B cell (primary cell): ENCODE data around the gene PRUNE2. TPM values are rescaled to one million over a fixed set of nuclear protein-coding genes. Genes with fewer than 3 reads are reported as not detected.

Experiments
- ATAC-seq: fragments of 200-7000 bp; cut with Tn5 transposase; one replicate; pipeline ENCODE4 v1.10.0; 2021; ENCODE audit warnings: low read depth, mild to moderate bottlenecking, moderate number of reproducible peaks, moderate library complexity
- CTCF ChIA-PET: fragments of 350-600 bp; sonication (Branson Sonifier 250); formaldehyde crosslinking; loops from one replicate; lab custom pipeline; 2021; ENCODE audit warnings: antibody characterized with exemption, inconsistent platforms; lab: Charles Lee
- POLR2A ChIA-PET: fragments of 350-600 bp; sonication (Branson Sonifier 250); formaldehyde crosslinking; loops from one replicate; lab custom pipeline; 2021; ENCODE audit warnings: antibody characterized with exemption; lab: Charles Lee
- DNase-seq: peaks from one replicate; pipeline ENCODE4 v3.0.0; 2013
- H2AFZ ChIP-seq: 2 replicates; pipeline ENCODE4 v1.6.1; 2012; ENCODE audit warnings: mild to moderate bottlenecking, low read depth, low read length; ENCODE audit not compliant: insufficient read depth, poor library complexity, severe bottlenecking
- H3K27ac ChIP-seq, 2 donors: 1 replicate in 1 of 2; 2 replicates in 1 of 2; pipeline ENCODE4 v1.5.1; 2012 to 2013; ENCODE audit warnings: low read length in 2 of 2, mild to moderate bottlenecking in 2 of 2, moderate library complexity in 1 of 2
- H3K27me3 ChIP-seq, 4 experiments: fragments of 200-600 bp in 1 of 4; sonication (generic) in 1 of 4; replicated peaks in 1 of 4; 1 replicate in 2 of 4; 2 replicates in 2 of 4; pipeline versions ENCODE4 v1.6.1 to v1.7.0; 2013 to 2016; ENCODE audit warnings: low read length in 3 of 4, mild to moderate bottlenecking in 2 of 4, mixed read lengths in 1 of 4, moderate library complexity in 1 of 4; ENCODE audit not compliant: insufficient read depth in 4 of 4, control insufficient read depth in 3 of 4; ENCODE audit errors: control extremely low read depth in 1 of 4
- H3K36me3 ChIP-seq, 2 experiments: replicated peaks in 1 of 2; 1 replicate in 1 of 2; 2 replicates in 1 of 2; pipeline versions ENCODE4 v1.6.1 to v1.7.1; 2013; ENCODE audit warnings: low read length in 1 of 2; ENCODE audit not compliant: insufficient read depth in 2 of 2, control insufficient read depth in 1 of 2; ENCODE audit errors: control extremely low read depth in 1 of 2, extremely low read depth in 1 of 2
- H3K4me1 ChIP-seq, 2 donors: fragments of 200-600 bp in 1 of 2; sonication (generic) in 1 of 2; 1 replicate in 1 of 2; 2 replicates in 1 of 2; pipeline versions ENCODE4 v1.5.1 to v1.6.1; 2013 to 2017; ENCODE audit warnings: low read length in 2 of 2; ENCODE audit not compliant: control insufficient read depth in 2 of 2, insufficient read depth in 2 of 2
- H3K4me2 ChIP-seq: replicated peaks from 2 replicates; pipeline ENCODE3; 2012; ENCODE audit warnings: mild to moderate bottlenecking, low read depth, low read length; ENCODE audit not compliant: poor library complexity, severe bottlenecking
- H3K4me3 ChIP-seq, 5 experiments: fragments of 200-600 bp in 1 of 5; sonication (generic) in 1 of 5; 1 replicate in 3 of 5; 2 replicates in 2 of 5; pipeline versions ENCODE4 v1.5.1 to v1.7.0; 2011 to 2016; ENCODE audit warnings: low read length in 4 of 5, mild to moderate bottlenecking in 4 of 5, low read depth in 2 of 5, control low read depth in 1 of 5, moderate library complexity in 1 of 5; ENCODE audit not compliant: insufficient read depth in 1 of 5; ENCODE audit errors: control extremely low read depth in 1 of 5, extremely low read depth in 1 of 5
- H3K79me2 ChIP-seq: fragments of 200-600 bp; sonication (generic); one replicate; pipeline ENCODE4 v1.6.0; 2016; ENCODE audit warnings: low read length; ENCODE audit not compliant: control insufficient read depth, insufficient read depth
- H3K9ac ChIP-seq: fragments of 200-600 bp; sonication (generic); 2 replicates; pipeline ENCODE4 v1.6.1; 2017; ENCODE audit warnings: mild to moderate bottlenecking, low read length, moderate library complexity
- H3K9me3 ChIP-seq, 3 donors: one replicate each; pipeline versions ENCODE4 v1.6.1 to v1.7.1; 2013; ENCODE audit warnings: low read length in 2 of 3; ENCODE audit not compliant: control insufficient read depth in 2 of 3, insufficient read depth in 1 of 3; ENCODE audit errors: control extremely low read depth in 1 of 3
- H4K20me1 ChIP-seq: 2 replicates; pipeline ENCODE4 v1.6.0; 2012; ENCODE audit warnings: mild to moderate bottlenecking, low read length; ENCODE audit not compliant: insufficient read depth, control insufficient read depth, poor library complexity, severe bottlenecking
- H3K27ac Mint-ChIP-seq: one replicate; pipeline ENCODE4 v1.8.0; 2021; ENCODE audit warnings: mixed read lengths
- H3K27me3 Mint-ChIP-seq: one replicate; pipeline ENCODE4 v1.8.0; 2021; ENCODE audit warnings: mixed read lengths
- H3K4me1 Mint-ChIP-seq: one replicate; pipeline ENCODE4 v1.8.0; 2021; ENCODE audit warnings: mixed read lengths
- H3K4me3 Mint-ChIP-seq: one replicate; pipeline ENCODE4 v1.8.0; 2021; ENCODE audit warnings: mixed read lengths
- H3K9me3 Mint-ChIP-seq: one replicate; pipeline ENCODE4 v1.8.0; 2022; ENCODE audit warnings: mixed read lengths; ENCODE audit not compliant: insufficient read depth
- CTCF ChIP-seq: fragments of 200-600 bp; IDR thresholded peaks from one replicate; pipeline ENCODE4 v1.8.0; 2022; ENCODE audit warnings: antibody characterized with exemption, mild to moderate bottlenecking
- EZH2 ChIP-seq: IDR thresholded peaks from 2 replicates; pipeline ENCODE4 v1.6.1; 2012; ENCODE audit warnings: borderline replicate concordance, low read depth, mild to moderate bottlenecking, moderate library complexity, low read length; ENCODE audit not compliant: insufficient read depth, poor library complexity, severe bottlenecking
- WGBS: methylation state at CpG from one replicate; pipeline ENCODE4 v1.1.5; 2013; ENCODE audit warnings: missing lambda C conversion rate; ENCODE audit not compliant: insufficient coverage; 5-methylcytosine and 5-hydroxymethylcytosine counted together
- intact Hi-C: fragments of 100-400 bp; cut with micrococcal nuclease; formaldehyde crosslinking; loops from one replicate; pipeline ENCODE4 v1.10.0; 2022
- polyA plus RNA-seq: library from polyadenylated mRNA; depleted of rRNA; stranded (reverse); fragments of >200 nt; gene quantifications from 2 replicates; pipeline ENCODE4 v1.2.3, GENCODE V29; 2012
- total RNA-seq, 2 donors: library from RNA; stranded (reverse); fragments of 120-200 nt in 1 of 2; gene quantifications; 1 replicate in 1 of 2; 2 replicates in 1 of 2; pipeline versions ENCODE4 v1.2.3 to v1.2.4, GENCODE V29; 2013 to 2022

Gene PRUNE2
- total and polyA plus RNA-seq, 2 donors (not counting 1 experiment from before 2014, with no cell fraction given): 0.12 TPM; not detected in 1

GRCh38 chr9:76610011-76610352 lies 295.9 kb downstream of the PRUNE2 start:
- Histone ChIP-seq H3K4me1 (peaks cover 9 to 12% of the 10 kb centered on the region in 2 donors), H3K27me3 (no peaks in the 10 kb centered on the region), H3K9ac (no peak overlapping the region), H4K20me1 (no peaks in the 10 kb centered on the region), H2AFZ (no peak overlapping the region), H3K4me3 (no peak overlapping the region), H3K27ac (no peak overlapping the region), H3K9me3 (no peaks in the 10 kb centered on the region), H3K36me3 (no peaks in the 10 kb centered on the region), H3K79me2 (no peaks in the 10 kb centered on the region), H3K4me2 (no peak overlapping the region)
- Mint-ChIP-seq H3K4me3 (no peak overlapping the region), H3K27me3 (peaks cover 5% of the 10 kb centered on the region), H3K27ac (no peak overlapping the region), H3K9me3 (no peaks in the 10 kb centered on the region), H3K4me1 (peaks cover 14% of the 10 kb centered on the region)
- 94% methylated on average over 3 of the region's 5 CpGs for WGBS
- intact Hi-C loops: no loop called here
- DNase-seq (no peak), ATAC-seq (no peak)
- ChIA-PET POLR2A (no interaction called here), CTCF (no interaction called here)
- TF ChIP-seq CTCF (no peak), EZH2 (no peak)

- TF ChIP-seq EZH2 (no peak), CTCF (no peak)
These were observed 296.5 kb downstream of the PRUNE2 start for GRCh38 chr9:76609285-76610010.

More at GRCh38 chr9:76609285-76610010, 296.5 kb downstream of the PRUNE2 start:
- Histone ChIP-seq H2AFZ (no peak overlapping the region), H3K36me3 (no peaks in the 10 kb centered on the region), H3K27ac (no peak overlapping the region), H3K4me2 (no peak overlapping the region), H4K20me1 (no peaks in the 10 kb centered on the region), H3K79me2 (no peaks in the 10 kb centered on the region), H3K4me1 (peaks cover 12 to 14% of the 10 kb centered on the region in 2 donors), H3K4me3 (no peak overlapping the region), H3K9me3 (no peaks in the 10 kb centered on the region), H3K27me3 (no peaks in the 10 kb centered on the region), H3K9ac (no peak overlapping the region)
- ATAC-seq (no peak), DNase-seq (no peak)
- CTCF ChIA-PET: no interaction called here
- H3K9me3 Mint-ChIP-seq: no peaks in the 10 kb centered on the region
- intact Hi-C loops: no loop called here
- H3K27ac Mint-ChIP-seq: no peak overlapping the region
- no peak overlapping the region for H3K4me3 Mint-ChIP-seq
- POLR2A ChIA-PET: interaction anchor here (0.7 kb wide), 1 partner anchor 9 kb away, joined by 3 read pairs; no protein-coding TSS in a partner anchor
- peaks cover 12% of the 10 kb centered on the region for H3K4me1 Mint-ChIP-seq
- peaks cover 5% of the 10 kb centered on the region for H3K27me3 Mint-ChIP-seq
- WGBS: 100% methylated on average over 3 of the region's 6 CpGs
